KMS-11 (cell line): ENCODE results near the gene EFCC1.

Experiments
- H2AFZ ChIP-seq: fragments of 200-600 bp; sonication (generic); 2 replicates; pipeline ENCODE4 v1.6.1; 2016; ENCODE audit warnings: antibody characterized with exemption, mixed run types, low read depth
- H3K27ac ChIP-seq: fragments of 200-600 bp; sonication (generic); 2 replicates; pipeline ENCODE4 v1.6.1; 2016; ENCODE audit warnings: mild to moderate bottlenecking, mixed run types
- H3K27me3 ChIP-seq: fragments of 200-600 bp; sonication (generic); 2 replicates; pipeline ENCODE4 v1.6.1; 2017; ENCODE audit warnings: mild to moderate bottlenecking, low read depth, mixed run types, moderate library complexity; ENCODE audit not compliant: insufficient read depth
- H3K36me3 ChIP-seq: fragments of 200-600 bp; sonication (generic); 2 replicates; pipeline ENCODE4 v1.6.1; 2017; ENCODE audit warnings: mild to moderate bottlenecking, mixed run types; ENCODE audit not compliant: insufficient read depth
- H3K4me1 ChIP-seq: fragments of 200-600 bp; sonication (generic); 2 replicates; pipeline ENCODE4 v1.6.1; 2016; ENCODE audit warnings: mild to moderate bottlenecking, low read depth, mixed run types; ENCODE audit not compliant: poor library complexity, severe bottlenecking
- H3K4me2 ChIP-seq: fragments of 200-600 bp; sonication (generic); 2 replicates; pipeline ENCODE4 v1.7.0; 2016; ENCODE audit warnings: mild to moderate bottlenecking, mixed run types
- H3K4me3 ChIP-seq: fragments of 200-600 bp; sonication (generic); IDR thresholded peaks from 2 replicates; pipeline ENCODE4 v1.6.1; 2017; ENCODE audit warnings: low read depth, low read length, mixed read lengths; ENCODE audit not compliant: insufficient read depth
- H3K79me2 ChIP-seq: fragments of 200-600 bp; sonication (generic); 2 replicates; pipeline ENCODE4 v1.6.1; 2016; ENCODE audit warnings: low read depth, mixed run types; ENCODE audit not compliant: insufficient read depth
- H3K9ac ChIP-seq: fragments of 200-600 bp; sonication (generic); 2 replicates; pipeline ENCODE4 v1.6.1; 2016; ENCODE audit warnings: mild to moderate bottlenecking, mixed run types
- H4K20me1 ChIP-seq: fragments of 200-600 bp; sonication (generic); 2 replicates; pipeline ENCODE4 v1.6.1; 2016; ENCODE audit warnings: mild to moderate bottlenecking, mixed run types; ENCODE audit not compliant: insufficient read depth
- CTCF ChIP-seq: fragments of 200-600 bp; sonication (generic); conservative IDR thresholded peaks from 2 replicates; pipeline ENCODE4 v1.6.1; 2017; ENCODE audit warnings: low read depth, mild to moderate bottlenecking, antibody characterized with exemption, low read length, moderate library complexity, mixed read lengths

The EFCC1 gene

DNA sequence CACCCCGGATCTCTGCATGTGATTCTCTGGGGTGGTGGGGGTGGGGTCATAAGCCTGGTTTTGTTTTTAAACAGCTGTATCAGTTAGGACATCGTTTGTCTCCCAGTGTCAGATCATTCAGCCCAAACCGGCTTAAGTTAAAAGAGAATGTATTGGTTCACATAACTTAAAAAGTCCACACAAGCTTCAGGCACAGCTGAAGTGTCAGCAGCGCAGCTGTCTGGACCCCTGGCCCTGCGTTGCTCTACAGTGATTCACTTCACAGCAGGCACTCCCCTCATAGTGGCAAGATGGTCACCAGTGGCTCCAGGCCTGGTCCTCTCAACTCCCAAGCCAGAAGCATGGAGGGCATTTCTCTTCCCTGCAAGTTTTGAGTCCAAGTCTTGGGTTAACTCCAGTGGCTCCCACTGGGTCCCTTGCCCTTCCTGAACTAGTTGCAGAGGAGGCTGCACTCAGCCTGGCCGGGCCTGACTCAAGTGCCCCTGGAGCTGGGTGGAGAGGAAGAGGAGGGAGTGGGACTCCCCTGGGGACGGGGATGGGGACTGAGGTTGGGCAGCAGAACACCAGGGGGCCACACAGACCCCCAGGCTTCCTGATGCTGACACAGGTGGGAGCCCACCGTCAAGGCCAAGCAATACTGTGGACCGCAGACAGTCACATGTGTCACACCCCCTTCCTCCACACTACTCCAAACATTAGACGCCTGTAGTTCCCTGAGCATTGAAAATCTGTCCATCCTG, 30.5 kb downstream of the EFCC1 start:
- Histone ChIP-seq H3K27ac (no peak overlapping the region), H3K4me3 (no peak overlapping the region), H4K20me1 (no peaks in the 10 kb centered on the region), H3K4me2 (no peak overlapping the region), H3K79me2 (no peaks in the 10 kb centered on the region), H3K27me3 (no peaks in the 10 kb centered on the region), H3K4me1 (peaks cover 2% of the 10 kb centered on the region), H3K9ac (no peak overlapping the region), H2AFZ (no peak overlapping the region), H3K36me3 (no peaks in the 10 kb centered on the region)
- no peak for TF ChIP-seq CTCF

GRCh38 chr3:129032716-129033115, 31.6 kb downstream of the EFCC1 start:
- Histone ChIP-seq H3K9ac (no peak overlapping the region), H4K20me1 (no peaks in the 10 kb centered on the region), H3K27me3 (no peaks in the 10 kb centered on the region), H2AFZ (no peak overlapping the region), H3K27ac (no peak overlapping the region), H3K4me3 (no peak overlapping the region), H3K4me2 (no peak overlapping the region), H3K36me3 (no peaks in the 10 kb centered on the region), H3K4me1 (no peaks in the 10 kb centered on the region), H3K79me2 (no peaks in the 10 kb centered on the region)
- no peak for TF ChIP-seq CTCF

DNA sequence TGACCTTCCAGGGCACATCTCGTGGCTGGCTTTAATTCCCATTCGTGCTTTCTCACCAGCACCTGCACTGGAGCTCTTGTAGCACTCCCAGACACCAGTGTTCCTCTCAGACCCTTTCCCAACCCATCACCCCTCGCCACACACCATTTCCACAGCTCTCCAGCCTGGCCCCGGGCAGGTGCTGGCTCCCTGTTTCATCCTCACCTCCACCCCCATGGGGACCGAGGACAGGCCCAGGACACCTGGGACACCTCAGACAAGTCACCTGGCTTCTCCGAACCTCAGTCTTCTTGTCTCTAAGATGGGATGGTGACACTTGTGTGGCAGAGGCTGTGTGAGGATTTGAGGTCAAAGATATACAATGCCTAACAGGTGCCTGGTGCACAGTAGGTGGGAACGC, 32.0 kb downstream of the EFCC1 start:
- no peaks in the 10 kb centered on the region for H3K79me2 ChIP-seq
- H3K27ac ChIP-seq = no peak overlapping the region
- no peak overlapping the region for H3K4me2 ChIP-seq
- no peak overlapping the region for H2AFZ ChIP-seq
- H4K20me1 ChIP-seq = no peaks in the 10 kb centered on the region
- no peak overlapping the region for H3K9ac ChIP-seq
- no peaks in the 10 kb centered on the region for H3K4me1 ChIP-seq
- no peak for TF ChIP-seq CTCF
- no peaks in the 10 kb centered on the region for H3K36me3 ChIP-seq
- H3K27me3 ChIP-seq = no peaks in the 10 kb centered on the region
- H3K4me3 ChIP-seq = no peak overlapping the region

DNA sequence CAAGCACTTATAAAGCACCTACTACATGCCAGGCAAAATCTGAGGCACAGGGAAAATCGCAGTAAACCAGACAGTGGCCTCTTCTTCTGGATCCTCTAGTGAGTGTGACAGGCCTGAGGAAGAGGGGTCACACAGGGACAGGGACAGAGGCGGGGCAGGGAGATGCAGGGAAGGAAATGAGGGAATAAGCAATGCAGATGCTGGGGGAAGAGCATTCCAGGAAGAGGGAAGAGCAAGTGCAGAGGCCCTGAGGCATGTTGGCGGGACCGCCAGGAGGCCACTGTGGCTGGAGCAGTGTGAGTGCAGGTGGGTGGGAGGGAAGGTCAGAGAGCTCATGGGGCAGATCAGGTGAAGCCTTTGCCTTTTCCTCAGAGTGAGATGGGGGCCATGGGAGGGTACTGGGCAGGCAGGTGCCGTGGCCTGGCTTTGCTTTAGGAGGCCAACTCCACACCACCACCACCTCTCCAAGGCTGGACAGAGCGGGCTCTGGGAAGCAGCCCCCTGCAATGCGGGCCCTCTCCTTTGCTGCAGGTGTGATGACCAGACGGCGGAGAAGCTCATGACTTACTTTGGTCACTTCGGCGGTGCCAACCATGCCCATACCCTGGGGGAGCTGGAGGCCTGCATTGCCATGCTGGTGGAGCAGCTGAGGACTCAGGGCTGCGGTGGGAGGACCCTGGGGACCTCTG, 32.7 kb downstream of the EFCC1 start:
- TF ChIP-seq CTCF = no peak
- Histone ChIP-seq H3K9ac (no peak overlapping the region), H3K79me2 (no peaks in the 10 kb centered on the region), H2AFZ (no peak overlapping the region), H3K36me3 (no peaks in the 10 kb centered on the region), H3K4me3 (no peak overlapping the region), H4K20me1 (no peaks in the 10 kb centered on the region), H3K27ac (no peak overlapping the region), H3K27me3 (no peaks in the 10 kb centered on the region), H3K4me1 (no peaks in the 10 kb centered on the region), H3K4me2 (no peak overlapping the region)
